Measurements from ENCODE around the gene PCDH9.

GRCh38 chr13:67094078-67094477 lies 136.1 kb downstream of the PCDH9 start:
- TF ChIP-seq CTCF (conservative IDR thresholded peaks at IDR 0.05 in 1 of 2, IDR thresholded peaks at IDR 0.05 in 1 of 2; ENCODE audit: extremely low read depth in 1 of 2, insufficient read depth in 1 of 2, low read depth in 1 of 2, low read length in 2 of 2) (no peak), EZH2 (IDR thresholded peaks at IDR 0.05; ENCODE audit: borderline replicate concordance, low read length) (no peak)

Data from mammary epithelial cell (primary cell).